Duodenal mucosa (tissue), 2 donors: ENCODE measurements around the gene PKP3.
"Not testable (repeated sequence)": the region's sequence is repeated elsewhere in the genome, so short reads cannot be mapped to it uniquely, and the experiment has no call there.

Experiments used
- H3K27ac ChIP-seq: one replicate; pipeline ENCODE4 v1.7.0; 2013; ENCODE audit warnings: low read depth, low read length
- H3K27me3 ChIP-seq, 2 donors: one replicate each; pipeline ENCODE4 v1.7.0; 2013; ENCODE audit warnings: low read length in 2 of 2, control low read depth in 1 of 2; ENCODE audit not compliant: insufficient read depth in 2 of 2, control insufficient read depth in 1 of 2
- H3K36me3 ChIP-seq, 2 donors: one replicate each; pipeline ENCODE4 v1.7.0; 2013; ENCODE audit warnings: low read length in 2 of 2, control low read depth in 1 of 2; ENCODE audit not compliant: insufficient read depth in 2 of 2, control insufficient read depth in 1 of 2
- H3K4me1 ChIP-seq, 2 donors: one replicate each; pipeline ENCODE4 v1.7.0; 2013; ENCODE audit warnings: low read length in 2 of 2, control low read depth in 1 of 2; ENCODE audit not compliant: insufficient read depth in 2 of 2, control insufficient read depth in 1 of 2
- H3K4me3 ChIP-seq, 2 donors: one replicate each; pipeline ENCODE4 v1.7.0; 2013; ENCODE audit warnings: low read length in 2 of 2, low read depth in 1 of 2
- H3K9ac ChIP-seq, 2 donors: one replicate each; pipeline ENCODE4 v1.7.0; 2013; ENCODE audit warnings: low read length in 2 of 2, low read depth in 1 of 2
- H3K9me3 ChIP-seq, 2 donors: one replicate each; pipeline ENCODE4 v1.7.0; 2013; ENCODE audit warnings: low read length in 2 of 2, control low read depth in 1 of 2; ENCODE audit not compliant: control insufficient read depth in 1 of 2

PKP3 gene

GRCh38 chr11:355581-356458, 38.2 kb upstream of the PKP3 start:
- Histone ChIP-seq H3K4me3 (peak overlapping the region; percentile 49 to 59), H3K9ac (peak overlapping the region; percentile 64 to 66), H3K4me1 (peaks cover 18 to 31% of the 10 kb centered on the region in 2 donors), H3K27me3 (peaks cover 0 to 2% of the 10 kb centered on the region in 2 donors), H3K9me3 (peaks cover 0 to under 1% of the 10 kb centered on the region in 2 donors), H3K27ac (peak overlapping the region; percentile 95), H3K36me3 (no peaks in the 10 kb centered on the region)

GRCh38 chr11:356610-357009, 37.4 kb upstream of the PKP3 start:
- peaks cover 15 to 25% of the 10 kb centered on the region in 2 donors for H3K4me1 ChIP-seq
- H3K27me3 ChIP-seq, result peaks cover 0 to 2% of the 10 kb centered on the region in 2 donors
- no peaks in the 10 kb centered on the region for H3K36me3 ChIP-seq
- H3K4me3 ChIP-seq, result no peak overlapping the region
- no peak overlapping the region for H3K9ac ChIP-seq
- H3K9me3 ChIP-seq, result peaks cover 4 to 5% of the 10 kb centered on the region in 2 donors
- H3K27ac ChIP-seq, result no peak overlapping the region

- Histone ChIP-seq H3K4me3 (no peak overlapping the region), H3K27ac (no peak overlapping the region), H3K9ac (no peak overlapping the region), H3K36me3 (no peaks in the 10 kb centered on the region), H3K9me3 (peaks cover 4 to 5% of the 10 kb centered on the region in 2 donors), H3K4me1 (peaks cover 15 to 22% of the 10 kb centered on the region in 2 donors), H3K27me3 (peaks cover 0 to 2% of the 10 kb centered on the region in 2 donors)
Measured at GRCh38 chr11:357582-357981, 36.4 kb upstream of the PKP3 start.

DNA sequence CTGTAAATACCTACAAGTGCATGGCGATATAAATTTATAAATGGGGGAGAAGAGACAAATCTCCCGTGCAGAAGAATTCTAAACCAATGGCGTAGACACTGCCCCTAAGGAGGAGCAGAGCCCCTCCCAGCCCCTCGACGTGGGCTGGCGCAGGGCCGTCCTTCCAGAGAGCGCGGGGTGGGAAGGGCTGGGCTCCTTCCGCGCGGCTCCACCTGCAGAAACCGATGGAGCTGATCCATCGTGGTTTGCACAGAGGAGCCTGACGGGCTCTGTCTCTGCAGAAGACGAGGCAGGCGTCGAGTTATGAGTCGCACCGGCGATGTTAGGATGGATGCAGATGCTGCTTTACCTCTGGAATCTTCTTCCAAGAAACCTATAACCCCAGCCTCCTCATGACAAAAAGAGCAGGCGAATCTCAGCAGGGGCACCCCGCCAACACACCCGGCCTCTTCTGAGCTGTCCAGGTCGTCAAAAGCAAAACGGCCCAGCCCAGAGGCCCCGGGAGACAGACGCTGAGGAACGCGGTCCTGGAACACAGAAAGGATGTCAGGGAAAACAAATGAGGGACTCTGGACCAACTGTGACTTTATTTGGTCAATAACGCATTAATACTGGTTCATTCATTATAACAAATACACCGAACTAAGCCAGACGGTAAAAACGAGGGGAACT, 35.7 kb upstream of the PKP3 start:
- no peak overlapping the region for H3K27ac ChIP-seq
- no peak overlapping the region for H3K9ac ChIP-seq
- peaks cover 0 to 2% of the 10 kb centered on the region in 2 donors for H3K27me3 ChIP-seq
- no peak overlapping the region for H3K4me3 ChIP-seq
- peaks cover 15% of the 10 kb centered on the region in 2 donors for H3K4me1 ChIP-seq
- H3K9me3 ChIP-seq, result peaks cover 4 to 5% of the 10 kb centered on the region in 2 donors
- no peaks in the 10 kb centered on the region for H3K36me3 ChIP-seq

GRCh38 chr11:359181-359714, 34.8 kb upstream of the PKP3 start:
- peaks cover 8 to 9% of the 10 kb centered on the region in 2 donors for H3K4me1 ChIP-seq
- no peak overlapping the region for H3K9ac ChIP-seq
- H3K9me3 ChIP-seq, result peaks cover 4 to 5% of the 10 kb centered on the region in 2 donors
- H3K4me3 ChIP-seq, result no peak overlapping the region
- peaks cover 0 to 2% of the 10 kb centered on the region in 2 donors for H3K27me3 ChIP-seq
- H3K27ac ChIP-seq, result no peak overlapping the region
- no peaks in the 10 kb centered on the region for H3K36me3 ChIP-seq

- Histone ChIP-seq H3K4me3 (no peak overlapping the region), H3K36me3 (no peaks in the 10 kb centered on the region), H3K9ac (no peak overlapping the region), H3K9me3 (peaks cover 4 to 5% of the 10 kb centered on the region in 2 donors), H3K4me1 (peaks cover 2% of the 10 kb centered on the region in 2 donors), H3K27ac (no peak overlapping the region), H3K27me3 (peaks cover 0 to 9% of the 10 kb centered on the region in 2 donors)
Measured at GRCh38 chr11:360326-361280, 33.4 kb upstream of the PKP3 start.

- Histone ChIP-seq H3K27me3 (peaks cover 14 to 20% of the 10 kb centered on the region in 2 donors), H3K27ac (no peak overlapping the region), H3K4me3 (no peak overlapping the region), H3K4me1 (no peaks in the 10 kb centered on the region), H3K9me3 (peaks cover 4 to 5% of the 10 kb centered on the region in 2 donors), H3K36me3 (no peaks in the 10 kb centered on the region), H3K9ac (no peak overlapping the region)
Measured at GRCh38 chr11:362642-363442, 31.2 kb upstream of the PKP3 start.

- not testable (repeated sequence) for H3K9me3 ChIP-seq, H3K9ac ChIP-seq, H3K4me1 ChIP-seq, H3K27ac ChIP-seq, H3K36me3 ChIP-seq, H3K4me3 ChIP-seq
- H3K27me3 ChIP-seq, result peaks cover 20 to 26% of the 10 kb centered on the region in 2 donors
Measured at GRCh38 chr11:363443-363805, 30.6 kb upstream of the PKP3 start.
